Activated T-cell treated with anti-CD3 and anti-CD28 coated beads for 1 hour (primary cell): ENCODE measurements around the gene LSAMP.
"Not testable (repeated sequence)": the region's sequence is repeated elsewhere in the genome, so short reads cannot be mapped to it uniquely, and the experiment has no call there.

Source experiments
- DNase-seq: peaks from one replicate; pipeline ENCODE4 v3.0.0-alpha.2; 2020; ENCODE audit warnings: low read depth

Gene LSAMP

GRCh38 chr3:115834068-115834467, 611.2 kb downstream of the LSAMP start:
- DNase-seq = no peak

- DNase-seq = no peak
These were observed 612.2 kb downstream of the LSAMP start for GRCh38 chr3:115833074-115833473.

- DNase-seq = no peak
These were observed 613.0 kb downstream of the LSAMP start for GRCh38 chr3:115832265-115832664.

GRCh38 chr3:115831864-115832263, 613.4 kb downstream of the LSAMP start:
- no peak for DNase-seq

GRCh38 chr3:115830764-115831395, 614.4 kb downstream of the LSAMP start:
- no peak for DNase-seq

- DNase-seq = no peak
These were observed 616.9 kb downstream of the LSAMP start for GRCh38 chr3:115828401-115828800.

GRCh38 chr3:115827495-115827894, 617.8 kb downstream of the LSAMP start:
- no peak for DNase-seq

- no peak for DNase-seq
These were observed 620.2 kb downstream of the LSAMP start for GRCh38 chr3:115825046-115825445.

GRCh38 chr3:115823083-115823482, 622.2 kb downstream of the LSAMP start:
- no peak for DNase-seq

- DNase-seq = no peak
These were observed 622.7 kb downstream of the LSAMP start for GRCh38 chr3:115822579-115822978.

- peak; percentile 37 for DNase-seq
These were observed 625.4 kb downstream of the LSAMP start for GRCh38 chr3:115819785-115820384.

- DNase-seq = peak; percentile 64
These were observed 630.4 kb downstream of the LSAMP start for GRCh38 chr3:115814778-115815380.

GRCh38 chr3:115814006-115814405, 631.3 kb downstream of the LSAMP start:
- no peak for DNase-seq

GRCh38 chr3:115808816-115809215, 636.5 kb downstream of the LSAMP start:
- DNase-seq = no peak

- no peak for DNase-seq
These were observed 637.0 kb downstream of the LSAMP start for GRCh38 chr3:115808244-115808643.

- DNase-seq = no peak
These were observed 638.8 kb downstream of the LSAMP start for GRCh38 chr3:115806501-115806900.

- DNase-seq = no peak
These were observed 639.8 kb downstream of the LSAMP start for GRCh38 chr3:115805520-115805919.

GRCh38 chr3:115804713-115805119, 640.6 kb downstream of the LSAMP start:
- no peak for DNase-seq

GRCh38 chr3:115804200-115804599, 641.1 kb downstream of the LSAMP start:
- no peak for DNase-seq

GRCh38 chr3:115803661-115804060, 641.6 kb downstream of the LSAMP start:
- DNase-seq = no peak

- no peak for DNase-seq
These were observed 644.7 kb downstream of the LSAMP start for GRCh38 chr3:115800489-115801075.

- not testable (repeated sequence) for DNase-seq
These were observed 645.2 kb downstream of the LSAMP start for GRCh38 chr3:115800065-115800464.
